LNCAP (cell line): ENCODE data around the gene BCAS3.

Experiments used
- TF ChIP-seq, protein P1 (sequence below): fragments of 450-650 bp; IDR thresholded peaks from 2 replicates; pipeline ENCODE4 v1.5.1; 2017; ENCODE audit warnings: mild to moderate bottlenecking

The BCAS3 gene

DNA sequence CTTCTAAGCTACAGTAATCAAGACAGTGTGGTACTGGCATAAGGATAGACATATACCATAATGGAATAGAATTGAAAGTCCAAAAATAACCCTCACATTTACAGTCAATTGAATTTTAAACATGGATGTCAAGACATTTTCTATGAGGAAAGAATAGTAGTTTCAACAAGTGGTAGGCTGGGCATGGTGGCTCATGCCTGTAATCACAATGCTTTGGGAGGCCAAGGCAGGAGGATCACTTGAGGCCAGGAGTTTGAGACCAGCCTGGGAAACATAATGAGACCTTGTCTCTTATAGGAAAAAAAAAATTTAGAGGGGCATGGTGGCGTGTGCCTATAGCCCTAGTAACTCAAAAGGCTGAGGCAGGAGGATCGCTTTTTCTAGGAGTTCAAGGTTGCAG, 599.2 kb downstream of the BCAS3 start:
- TF ChIP-seq, protein P1, sequence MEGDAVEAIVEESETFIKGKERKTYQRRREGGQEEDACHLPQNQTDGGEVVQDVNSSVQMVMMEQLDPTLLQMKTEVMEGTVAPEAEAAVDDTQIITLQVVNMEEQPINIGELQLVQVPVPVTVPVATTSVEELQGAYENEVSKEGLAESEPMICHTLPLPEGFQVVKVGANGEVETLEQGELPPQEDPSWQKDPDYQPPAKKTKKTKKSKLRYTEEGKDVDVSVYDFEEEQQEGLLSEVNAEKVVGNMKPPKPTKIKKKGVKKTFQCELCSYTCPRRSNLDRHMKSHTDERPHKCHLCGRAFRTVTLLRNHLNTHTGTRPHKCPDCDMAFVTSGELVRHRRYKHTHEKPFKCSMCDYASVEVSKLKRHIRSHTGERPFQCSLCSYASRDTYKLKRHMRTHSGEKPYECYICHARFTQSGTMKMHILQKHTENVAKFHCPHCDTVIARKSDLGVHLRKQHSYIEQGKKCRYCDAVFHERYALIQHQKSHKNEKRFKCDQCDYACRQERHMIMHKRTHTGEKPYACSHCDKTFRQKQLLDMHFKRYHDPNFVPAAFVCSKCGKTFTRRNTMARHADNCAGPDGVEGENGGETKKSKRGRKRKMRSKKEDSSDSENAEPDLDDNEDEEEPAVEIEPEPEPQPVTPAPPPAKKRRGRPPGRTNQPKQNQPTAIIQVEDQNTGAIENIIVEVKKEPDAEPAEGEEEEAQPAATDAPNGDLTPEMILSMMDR = no peak

DNA sequence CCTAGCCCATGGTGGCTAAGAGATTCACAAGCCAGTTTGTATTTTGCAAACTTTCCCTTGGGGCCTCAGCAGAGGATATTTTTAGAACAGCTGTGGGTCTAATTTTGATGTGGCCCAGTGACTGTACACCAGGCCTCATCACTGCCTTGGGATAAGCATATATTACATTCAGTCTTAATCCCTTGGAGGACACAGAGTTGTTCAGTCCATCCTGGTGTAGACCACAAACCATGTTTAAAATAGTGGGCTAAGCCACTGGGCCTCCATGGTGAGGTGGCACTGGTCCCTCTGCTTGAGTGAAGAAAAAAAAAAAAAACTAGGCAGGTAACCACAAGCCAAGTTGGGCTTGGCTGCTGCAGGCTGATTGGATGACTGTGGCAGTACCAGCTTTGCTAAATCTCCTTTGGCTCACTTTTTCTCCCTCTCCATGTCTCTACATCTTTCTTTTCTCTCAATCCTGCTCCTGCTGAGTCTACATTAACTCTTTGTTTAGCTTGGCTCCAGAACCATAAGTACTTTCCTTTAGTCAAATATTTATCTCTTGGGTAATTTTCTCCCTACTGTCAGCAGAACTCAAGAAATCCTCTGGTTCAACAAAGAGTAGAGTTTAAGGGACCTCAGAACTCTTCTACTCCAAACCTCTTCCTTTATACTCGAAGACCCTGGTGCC, 602.0 kb downstream of the BCAS3 start:
- TF ChIP-seq, protein P1 = no peak

DNA sequence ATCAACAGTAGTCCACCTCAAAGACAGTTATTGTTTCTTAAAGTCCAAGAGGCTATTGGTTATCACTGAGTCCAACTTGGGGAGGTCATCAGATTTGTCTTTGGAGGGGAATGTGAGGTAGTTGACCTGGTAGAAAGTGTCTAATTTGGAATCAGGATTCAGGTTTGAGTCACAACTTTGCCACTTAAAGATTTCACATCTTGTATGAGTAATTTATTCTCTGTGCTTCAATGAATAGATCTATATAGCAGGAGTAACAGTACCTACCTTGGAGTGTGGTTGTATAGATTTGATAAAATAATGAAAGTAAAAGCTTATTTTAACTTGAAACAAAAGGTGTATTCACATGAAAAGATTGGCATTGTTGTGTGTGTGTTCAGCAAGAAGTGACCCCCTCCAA, 602.7 kb downstream of the BCAS3 start:
- TF ChIP-seq, protein P1 = no peak

GRCh38 chr17:61280851-61281250, 603.2 kb downstream of the BCAS3 start:
- TF ChIP-seq, protein P1 = no peak

GRCh38 chr17:61282377-61282776, 604.7 kb downstream of the BCAS3 start:
- TF ChIP-seq, protein P1 = no peak

- TF ChIP-seq, protein P1 = no peak
Observed at GRCh38 chr17:61283043-61283442, 605.4 kb downstream of the BCAS3 start.

DNA sequence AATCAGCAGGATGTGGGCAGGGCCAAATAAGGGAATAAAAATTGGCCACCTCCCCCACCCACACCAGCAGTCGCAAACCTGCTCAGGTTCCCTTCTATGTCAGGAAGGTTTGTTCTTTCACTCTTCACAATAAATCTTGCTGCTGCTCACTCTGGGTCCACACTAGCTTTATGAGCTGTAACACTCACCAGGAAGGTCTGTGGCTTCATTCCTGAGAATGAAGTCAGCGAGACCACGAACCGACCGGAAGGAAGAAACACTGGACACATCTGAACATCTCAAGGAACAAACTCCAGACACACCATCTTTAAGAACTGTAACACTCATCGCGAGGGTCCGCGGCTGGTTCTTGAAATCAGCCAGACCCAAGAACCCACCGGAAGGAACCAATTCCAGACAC, 606.5 kb downstream of the BCAS3 start:
- TF ChIP-seq, protein P1 = no peak

DNA sequence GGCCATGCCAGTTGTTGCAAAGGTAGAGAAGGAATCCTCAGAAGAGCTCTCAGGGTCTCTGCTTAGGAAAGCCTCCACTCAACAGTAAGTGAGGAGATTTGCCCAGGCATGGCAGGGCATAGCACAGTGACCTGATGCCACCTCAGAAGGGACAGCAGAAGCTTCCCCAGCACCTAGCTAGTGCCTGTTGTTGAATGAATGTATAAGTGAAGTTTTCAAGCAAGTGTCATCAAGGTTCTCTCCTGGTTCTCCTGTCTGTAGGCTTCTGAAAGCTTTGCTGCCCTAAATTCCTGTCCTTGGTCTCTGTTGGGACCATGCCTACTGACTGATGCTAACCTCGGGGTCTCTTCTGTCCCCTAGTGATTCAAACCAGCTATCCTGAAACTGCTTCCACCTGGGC, 607.1 kb downstream of the BCAS3 start:
- TF ChIP-seq, protein P1 = no peak
